Measurements from ENCODE around the gene PWWP2B. TPM values are rescaled to one million over a fixed set of nuclear protein-coding genes. Genes with fewer than 3 reads are reported as not detected.

Gene PWWP2B
- total and polyA plus RNA-seq, 2 donors (not counting 3 experiments of a cell fraction or from before 2014, with no cell fraction given) = 4.6 to 11.8 TPM

DNA sequence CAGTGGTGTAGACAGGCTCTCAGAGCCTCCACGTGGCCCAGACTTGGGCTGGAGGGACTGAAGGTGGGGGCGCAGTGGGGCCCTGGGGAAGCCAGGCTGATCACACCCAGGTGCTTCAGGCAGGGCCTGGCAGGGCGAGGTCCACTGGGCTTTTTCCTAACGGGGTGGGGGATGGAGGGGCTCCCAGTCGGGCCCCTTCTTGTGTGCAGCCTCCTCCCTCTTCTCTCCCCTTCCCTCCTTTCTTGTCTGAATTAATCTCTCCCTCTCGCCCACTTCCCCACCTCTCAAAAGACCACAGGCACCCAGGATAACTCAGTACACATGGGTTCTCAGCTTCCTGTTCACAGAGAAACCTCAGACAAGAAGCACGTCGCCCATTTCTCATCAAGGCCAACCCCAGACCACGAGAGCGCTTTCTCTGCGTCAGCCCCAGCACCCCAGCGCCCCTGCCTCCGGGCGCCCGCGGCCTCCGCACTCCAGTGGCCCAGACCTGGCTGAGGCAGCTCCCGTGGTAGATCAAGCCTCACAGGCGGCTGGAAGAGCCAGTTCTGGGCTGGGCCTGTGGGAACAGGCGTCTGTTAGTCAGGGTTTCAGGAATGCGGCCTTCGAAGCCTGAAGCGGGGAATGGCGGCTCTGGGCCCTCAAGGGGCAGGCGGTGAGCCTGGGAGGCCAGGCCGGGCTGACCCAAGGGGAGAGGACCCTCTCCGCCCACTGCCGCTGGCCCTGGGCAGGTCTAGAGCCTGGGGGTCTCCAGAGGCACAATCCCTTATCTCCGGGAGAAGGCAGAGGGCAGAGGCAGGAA, 50.6 kb downstream of the PWWP2B start:
- H3K4me3 ChIP-seq (replicated peaks in 1 of 3; ENCODE audit: insufficient read depth in 1 of 3, low read depth in 1 of 3, low read length in 3 of 3) = no peak overlapping the region
- H3K9me3 ChIP-seq (replicated peaks; ENCODE audit: control insufficient read depth, insufficient read depth, low read length) = no peaks in the 10 kb centered on the region
- BruUV-seq (replicated peaks) = no TSS peak
- TF ChIP-seq CTCF (IDR thresholded peaks at IDR 0.05; ENCODE audit: extremely low read depth in 1 of 2, insufficient read depth in 1 of 2, low read depth in 1 of 2, low read length in 2 of 2) = no peak
- no peak for TF ChIP-seq POLR2AphosphoS5 (IDR thresholded peaks at IDR 0.05; ENCODE audit: insufficient read depth, low read depth, low read length)
- TF ChIP-seq EZH2 (IDR thresholded peaks at IDR 0.05; ENCODE audit: borderline replicate concordance, low read depth, low read length, severe bottlenecking) = no peak
- no peak for TF ChIP-seq GATA2 (IDR thresholded peaks at IDR 0.05; ENCODE audit: insufficient read depth, insufficient read length, low read depth, low read length)
- no peak for TF ChIP-seq MYC (IDR thresholded peaks at IDR 0.05; ENCODE audit: low read depth, low read length)
- TF ChIP-seq, protein P1, sequence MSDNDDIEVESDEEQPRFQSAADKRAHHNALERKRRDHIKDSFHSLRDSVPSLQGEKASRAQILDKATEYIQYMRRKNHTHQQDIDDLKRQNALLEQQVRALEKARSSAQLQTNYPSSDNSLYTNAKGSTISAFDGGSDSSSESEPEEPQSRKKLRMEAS (IDR thresholded peaks at IDR 0.05; ENCODE audit: insufficient read depth, insufficient read length) = no peak
- TF ChIP-seq POLR2A (IDR thresholded peaks at IDR 0.05; ENCODE audit: low read depth, low read length) = no peak
- no peak for TF ChIP-seq JUN (IDR thresholded peaks at IDR 0.05; ENCODE audit: borderline replicate concordance, insufficient read depth, insufficient read length, low read depth)
- no peak for TF ChIP-seq FOS (IDR thresholded peaks at IDR 0.05; ENCODE audit: borderline replicate concordance, insufficient read depth, low read length)
- no peak for FAIRE-seq
- CTCF ChIA-PET = interaction anchor here (0.5 to 1.2 kb wide), 8 partner anchors 9 to 120 kb away, joined by 3 to 4 read pairs (median 3); no protein-coding TSS in a partner anchor
- no peaks in the 10 kb centered on the region for H3K27me3 ChIP-seq (ENCODE audit: control insufficient read depth in 2 of 2, insufficient read depth in 2 of 2, low read length in 2 of 2)
- dilution Hi-C loops (cut with MboI; ENCODE audit: extremely low pct_ligation_motif_present, low sequenced_read_pairs) (no loop called here), intact Hi-C loops (cut with micrococcal nuclease) (no loop called here)
- DNase-seq (ENCODE audit: low read depth, low spot score) = no peak
- H3K9ac ChIP-seq (replicated peaks; ENCODE audit: extremely low read depth, insufficient read depth, low read length) = no peak overlapping the region
- peaks cover 1% of the 10 kb centered on the region for H3K4me1 ChIP-seq (ENCODE audit: control insufficient read depth, extremely low read depth, insufficient read depth, low read length)
- no peaks in the 10 kb centered on the region for H3K79me2 ChIP-seq (ENCODE audit: control insufficient read depth, insufficient read depth, low read length)
- H3K9me1 ChIP-seq (replicated peaks; ENCODE audit: control insufficient read depth, extremely low read depth, insufficient read depth, low read length) = no peaks in the 10 kb centered on the region
- no peak overlapping the region for H3K4me2 ChIP-seq (ENCODE audit: insufficient read depth, low read length)
- H2AFZ ChIP-seq (ENCODE audit: low read depth, low read length) = no peak overlapping the region
- no peaks in the 10 kb centered on the region for H4K20me1 ChIP-seq (replicated peaks; ENCODE audit: control insufficient read depth, extremely low read depth, insufficient read depth, low read length)
- no peaks in the 10 kb centered on the region for H3K36me3 ChIP-seq (ENCODE audit: control insufficient read depth in 2 of 2, extremely low read depth in 1 of 2, insufficient read depth in 2 of 2, low read length in 2 of 2)
- no peak overlapping the region for H3K27ac ChIP-seq (ENCODE audit: insufficient read depth, low read depth, low read length)
- POLR2A ChIA-PET = no interaction called here
